HL-60/S4 (cell line): ENCODE results near the gene FNDC3B.

Experiments
- in situ Hi-C: fragments of 300-500 bp; cut with MboI; formaldehyde crosslinking; loops from 2 replicates; pipeline ENCODE4 v1.14.3; 2022; ENCODE audit warnings: low sequenced_read_pairs

The FNDC3B gene

DNA sequence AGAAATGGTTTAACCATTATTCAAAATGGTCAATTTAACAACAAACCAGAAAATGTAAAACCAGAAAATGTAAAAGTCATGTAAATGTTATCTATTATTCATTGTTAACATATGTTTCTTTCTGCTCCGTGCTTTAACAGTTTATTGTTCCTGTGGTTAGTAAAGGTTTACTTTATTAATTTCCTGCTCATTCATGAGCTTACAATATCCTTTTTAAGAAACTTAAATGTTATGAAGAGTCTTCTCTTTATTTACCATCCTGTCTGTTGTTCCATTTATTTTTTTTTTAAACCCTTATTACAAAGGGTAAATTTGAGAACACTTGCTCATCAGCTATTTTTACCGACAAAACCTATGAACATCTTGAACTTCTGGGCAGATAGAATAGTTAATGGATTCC lies 260.8 kb downstream of the FNDC3B start:
- in situ Hi-C loops: no loop called here

- in situ Hi-C loops: no loop called here
Measured at GRCh38 chr3:172300862-172301261, 261.5 kb downstream of the FNDC3B start.

DNA sequence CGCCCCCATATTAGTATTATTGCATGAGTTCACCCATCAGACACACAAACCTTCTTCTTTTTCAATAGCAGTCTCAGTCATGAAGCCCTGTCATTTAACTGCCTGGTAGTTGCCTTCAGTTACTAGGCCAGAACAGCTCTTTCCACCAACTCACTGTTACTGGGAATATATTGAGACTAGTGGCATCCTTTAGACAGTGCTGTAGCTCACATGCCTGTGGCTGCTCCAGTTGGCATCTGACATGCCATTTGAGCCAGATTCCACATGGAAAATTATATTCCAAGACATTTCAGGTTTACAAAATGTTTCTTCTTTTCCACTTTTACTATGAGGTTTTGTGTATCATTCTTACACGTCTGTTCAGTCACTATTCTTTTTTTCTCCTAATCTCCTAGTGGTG lies 262.8 kb downstream of the FNDC3B start:
- in situ Hi-C loops: no loop called here

GRCh38 chr3:172303181-172303580 lies 263.8 kb downstream of the FNDC3B start:
- in situ Hi-C loops: no loop called here

GRCh38 chr3:172303941-172304558 lies 264.7 kb downstream of the FNDC3B start:
- in situ Hi-C loops: no loop called here

- in situ Hi-C loops: no loop called here
Measured at GRCh38 chr3:172305552-172305951, 266.2 kb downstream of the FNDC3B start.

DNA sequence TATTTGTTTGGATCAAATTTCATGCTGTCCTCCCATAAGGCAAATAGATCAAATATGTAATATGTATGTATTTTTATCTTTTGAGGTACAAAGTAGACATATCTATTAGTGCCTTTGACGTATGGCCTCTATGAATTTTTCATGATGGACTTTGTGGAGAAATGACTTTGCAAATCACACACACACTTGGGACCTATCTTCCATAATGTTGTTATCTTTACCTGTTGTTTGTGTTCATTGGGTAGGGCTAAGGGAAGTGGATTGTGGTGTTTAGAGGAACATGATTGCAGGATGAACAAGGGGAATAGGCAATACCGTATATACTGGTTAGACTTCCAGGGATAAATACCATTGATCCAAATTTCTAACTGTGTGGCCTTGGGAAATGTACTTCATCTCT lies 266.6 kb downstream of the FNDC3B start:
- in situ Hi-C loops: no loop called here

DNA sequence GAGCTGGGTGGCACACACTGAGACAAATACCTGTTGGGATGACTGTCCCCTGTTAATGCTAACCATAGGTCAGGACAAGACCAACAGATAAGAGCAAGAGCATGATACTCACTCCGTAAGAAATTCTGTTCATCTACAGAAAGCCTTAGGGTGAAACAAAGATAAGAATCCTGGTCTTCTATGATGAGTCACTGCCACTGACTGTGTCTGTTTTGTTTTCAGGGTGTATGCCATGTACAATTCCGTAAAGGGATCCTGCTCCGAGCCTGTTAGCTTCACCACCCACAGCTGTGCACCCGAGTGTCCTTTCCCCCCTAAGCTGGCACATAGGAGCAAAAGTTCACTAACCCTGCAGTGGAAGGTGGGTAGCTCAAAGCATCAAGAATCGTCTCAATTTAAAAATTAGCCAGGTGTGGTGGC lies 267.8 kb downstream of the FNDC3B start:
- in situ Hi-C loops: no loop called here

DNA sequence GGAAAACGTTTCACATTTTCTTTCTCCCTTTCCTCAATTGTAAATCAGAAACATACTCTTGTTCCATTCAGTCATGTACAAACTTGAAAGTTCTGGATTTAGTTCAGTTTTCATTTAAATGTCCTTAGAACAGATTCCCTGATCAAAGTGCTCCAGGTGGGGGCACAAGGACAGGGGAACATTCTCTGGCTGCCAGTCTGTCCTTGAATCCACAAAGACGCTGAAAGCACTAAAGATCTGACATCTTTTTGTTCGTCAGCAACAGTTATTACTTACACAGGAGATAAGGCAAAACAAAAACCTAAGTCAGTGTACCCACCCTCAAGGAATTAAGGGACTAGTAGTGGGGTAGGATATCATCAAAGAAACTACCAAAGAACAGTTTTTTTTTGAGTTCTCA lies 269.7 kb downstream of the FNDC3B start:
- in situ Hi-C loops: no loop called here

DNA sequence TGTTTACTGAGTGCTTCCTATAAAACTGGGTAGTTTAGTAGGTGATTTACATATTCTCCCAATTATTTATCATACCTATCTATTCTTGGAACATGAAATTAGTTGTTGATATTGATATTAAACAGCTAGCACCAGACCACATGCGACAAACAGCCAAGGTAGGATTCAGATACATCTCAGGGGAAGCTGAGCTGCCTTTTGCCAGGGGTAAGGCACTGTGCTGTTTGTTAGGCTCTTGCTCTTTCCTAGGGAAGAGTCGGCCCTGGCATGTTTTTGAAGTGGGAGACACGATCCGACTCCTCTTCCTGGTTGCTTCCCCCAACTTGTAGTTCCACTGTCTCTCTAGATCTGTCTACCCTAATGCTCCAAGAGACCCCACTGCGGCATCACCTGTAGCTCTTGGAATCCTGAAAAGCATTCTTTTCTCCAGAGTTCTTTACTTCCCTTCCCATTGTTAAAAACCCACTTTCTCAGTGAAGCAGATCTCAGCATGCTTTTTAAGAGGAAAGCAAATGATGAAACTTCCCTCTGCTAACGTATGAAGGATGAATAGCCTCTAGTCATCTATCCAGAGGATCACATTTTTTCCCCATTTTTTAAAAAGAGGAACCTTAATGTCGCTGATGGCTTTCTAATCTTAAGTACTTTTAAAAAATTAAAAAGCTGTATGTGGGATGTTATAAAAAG lies 270.5 kb downstream of the FNDC3B start:
- in situ Hi-C loops: no loop called here

- in situ Hi-C loops: no loop called here
Measured at GRCh38 chr3:172310428-172310760, 271.0 kb downstream of the FNDC3B start.

GRCh38 chr3:172311217-172311616 lies 271.8 kb downstream of the FNDC3B start:
- in situ Hi-C loops: no loop called here

DNA sequence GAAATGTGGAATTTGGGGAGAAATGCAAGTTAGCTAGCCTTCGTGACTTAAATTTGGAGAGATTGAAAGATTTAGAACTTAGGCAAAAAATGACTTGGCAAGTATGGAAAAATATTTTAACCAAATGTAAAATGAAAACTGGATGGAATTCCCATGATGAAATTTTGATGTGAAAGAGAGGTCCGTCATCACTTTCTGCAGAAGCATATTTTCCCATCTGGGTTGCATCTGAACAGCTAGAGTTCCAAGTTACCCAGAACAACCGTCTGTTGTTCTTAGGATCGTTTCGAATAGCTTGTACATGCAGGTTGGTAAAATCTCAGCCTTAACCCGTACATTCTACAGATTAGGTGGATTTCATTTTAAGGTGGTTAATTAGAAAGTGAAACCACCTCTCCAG lies 272.6 kb downstream of the FNDC3B start:
- in situ Hi-C loops: no loop called here

DNA sequence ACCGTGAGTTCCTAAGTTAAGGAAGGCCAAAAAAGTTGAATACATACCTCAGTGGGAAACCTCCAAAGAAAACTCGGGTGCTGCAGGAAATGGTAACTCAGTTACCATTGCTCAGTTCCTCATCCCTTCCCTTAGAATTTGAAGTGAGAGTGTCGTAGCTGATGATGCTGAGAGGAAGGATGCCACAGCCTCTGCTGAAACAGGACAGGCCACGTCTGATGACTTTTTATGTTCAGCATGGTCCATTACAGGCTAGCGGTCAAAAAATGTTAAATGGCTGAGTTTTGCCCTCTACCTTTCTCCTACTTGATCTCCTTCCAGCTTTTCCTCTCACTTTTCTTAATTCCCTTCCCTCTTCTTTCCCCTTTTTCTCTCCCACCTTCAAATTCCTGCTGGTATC lies 273.3 kb downstream of the FNDC3B start:
- in situ Hi-C loops: no loop called here

DNA sequence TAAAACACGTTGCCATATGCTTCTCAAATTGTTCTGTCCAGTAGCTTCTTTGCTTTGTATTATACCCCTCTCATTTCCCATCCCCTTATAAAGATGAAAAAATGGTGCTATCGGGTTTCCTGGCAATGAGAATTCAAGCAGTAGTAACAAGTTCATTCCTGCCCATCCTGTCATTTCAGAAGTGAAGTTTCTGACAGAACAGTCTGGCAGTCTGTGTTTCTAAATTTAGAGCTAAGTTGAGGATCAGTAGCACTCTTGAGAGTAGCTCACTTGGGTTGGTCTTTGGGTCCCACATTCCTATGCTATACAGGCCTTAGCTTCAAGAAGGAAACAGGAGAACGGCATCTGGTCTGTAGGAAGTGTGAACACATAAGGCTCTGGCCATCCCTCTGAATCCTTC lies 274.3 kb downstream of the FNDC3B start:
- in situ Hi-C loops: no loop called here

GRCh38 chr3:172314591-172315160 lies 275.3 kb downstream of the FNDC3B start:
- in situ Hi-C loops: no loop called here

DNA sequence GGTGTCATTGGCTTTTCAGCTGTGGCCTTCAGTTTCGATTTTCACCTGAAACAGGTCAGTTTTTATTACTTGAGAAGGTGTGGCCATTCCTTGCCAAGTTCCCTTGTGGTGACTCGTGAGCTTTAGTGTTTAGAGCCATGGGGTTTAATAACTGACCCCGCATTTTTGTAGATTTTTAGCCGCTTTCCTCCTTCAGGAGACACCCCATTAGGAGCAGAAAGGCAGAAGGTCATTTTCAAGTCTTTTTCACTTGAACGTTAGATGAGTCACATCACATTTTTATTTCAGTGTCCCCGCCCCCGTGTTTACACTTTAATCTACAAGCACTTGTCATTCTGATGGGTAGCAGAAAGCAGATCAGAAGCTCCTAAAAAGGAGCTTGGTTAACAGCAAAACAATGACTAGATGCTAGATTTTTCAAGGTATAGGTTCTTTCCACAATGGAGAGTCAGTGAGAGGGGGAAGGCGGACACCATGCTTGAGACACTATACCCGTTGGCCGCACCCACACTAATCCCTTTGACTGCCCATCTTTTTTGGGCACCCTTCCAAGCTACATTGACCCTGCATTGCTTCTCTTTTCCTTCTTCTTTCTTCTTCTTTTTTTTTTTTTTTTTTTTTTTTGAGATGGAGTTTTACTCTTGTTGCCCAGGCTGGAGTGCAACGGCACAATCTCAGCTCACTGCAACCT lies 276.2 kb downstream of the FNDC3B start:
- in situ Hi-C loops: no loop called here

DNA sequence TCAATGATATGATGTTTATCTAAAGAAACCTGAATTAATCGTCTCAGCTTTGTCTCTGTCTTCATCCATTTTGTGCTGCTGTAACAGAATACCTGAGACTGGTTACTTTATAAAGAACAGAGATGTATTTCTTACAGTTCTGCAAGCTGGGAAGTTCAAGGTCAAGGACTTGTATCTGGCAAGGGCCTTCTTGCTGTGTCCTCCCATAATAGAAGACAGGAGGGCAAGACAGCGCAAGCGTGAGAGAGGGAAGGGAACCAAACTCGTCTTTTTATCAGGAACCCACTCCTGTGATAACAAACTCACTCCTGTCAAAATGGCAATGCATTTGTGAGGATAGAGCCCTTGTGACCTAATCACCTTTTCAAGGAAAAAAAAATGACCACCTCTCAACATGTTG lies 277.4 kb downstream of the FNDC3B start:
- in situ Hi-C loops: no loop called here

DNA sequence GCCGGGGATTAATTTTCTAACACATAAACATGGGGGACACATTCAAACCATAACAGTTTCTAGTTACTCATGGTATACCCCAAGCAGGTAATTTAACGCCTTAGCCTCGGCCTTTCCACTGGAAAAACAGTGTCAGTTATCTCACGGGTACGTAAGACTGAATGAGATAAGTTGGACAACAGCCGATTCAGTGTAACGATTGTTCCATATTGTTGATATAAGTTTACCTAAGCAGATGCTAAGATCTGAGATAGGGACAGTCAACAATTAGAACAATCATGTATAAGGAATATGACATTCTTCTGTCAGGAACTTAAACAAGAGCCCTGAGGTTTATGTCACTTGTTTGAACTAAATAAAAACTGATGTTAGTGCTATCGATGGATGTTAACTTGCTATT lies 278.1 kb downstream of the FNDC3B start:
- in situ Hi-C loops: no loop called here

DNA sequence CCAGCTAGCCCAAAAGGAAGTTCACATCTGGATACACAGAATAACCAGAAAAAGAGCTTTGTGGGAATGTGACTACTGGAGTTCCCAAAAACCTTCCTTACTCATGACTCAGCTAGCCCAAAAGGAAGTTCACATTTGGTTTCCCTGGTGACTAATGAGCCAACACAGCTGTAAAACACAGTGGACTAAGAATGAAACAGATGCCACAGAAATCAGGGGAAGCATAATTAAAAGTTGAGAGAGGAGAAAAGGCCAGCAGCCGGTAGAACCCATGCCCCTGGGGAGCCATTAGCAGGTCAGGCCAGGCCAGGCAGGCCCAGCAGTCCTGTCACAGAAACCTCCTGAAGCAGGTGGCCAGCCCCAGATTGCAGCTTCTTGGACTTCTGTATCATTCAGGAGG lies 278.6 kb downstream of the FNDC3B start:
- in situ Hi-C loops: no loop called here

- in situ Hi-C loops: no loop called here
Measured at GRCh38 chr3:172319595-172319994, 280.2 kb downstream of the FNDC3B start.

GRCh38 chr3:172320468-172320867 lies 281.1 kb downstream of the FNDC3B start:
- in situ Hi-C loops: no loop called here
